Measurements from ENCODE around the gene MEF2D.

MEF2D gene

GRCh38 chr1:156500543-156500792 is at the start of gene MEF2D:
MEF2D (minus strand) TSS chr1:156500775; CDS start chr1:156483292, 17,483 bp downstream.
- peak within 1 kb of the TSS; percentile 98 for H3K4me3 ChIP-seq (ENCODE audit: low read depth, low read length)
- DNase-seq (ENCODE audit: low read depth): no peak
- TF ChIP-seq CTCF (conservative IDR thresholded peaks at IDR 0.05; ENCODE audit: low read depth, low read length): no peak

GRCh38 chr1:156550346-156550745 is 49.8 kb upstream of the MEF2D start:
- no peak for TF ChIP-seq CTCF (conservative IDR thresholded peaks at IDR 0.05; ENCODE audit: low read depth, low read length)
- DNase-seq (ENCODE audit: low read depth): no peak
- no peak overlapping the region for H3K4me3 ChIP-seq (ENCODE audit: low read depth, low read length)

GRCh38 chr1:156549831-156550230 is 49.3 kb upstream of the MEF2D start:
- DNase-seq (ENCODE audit: low read depth): no peak
- no peak overlapping the region for H3K4me3 ChIP-seq (ENCODE audit: low read depth, low read length)
- TF ChIP-seq CTCF (conservative IDR thresholded peaks at IDR 0.05; ENCODE audit: low read depth, low read length): no peak

- H3K4me3 ChIP-seq (ENCODE audit: low read depth, low read length): no peak overlapping the region
- DNase-seq (ENCODE audit: low read depth): no peak
- TF ChIP-seq CTCF (conservative IDR thresholded peaks at IDR 0.05; ENCODE audit: low read depth, low read length): no peak
Measured at GRCh38 chr1:156549390-156549789, 48.8 kb upstream of the MEF2D start.

- no peak for DNase-seq (ENCODE audit: low read depth)
- H3K4me3 ChIP-seq (ENCODE audit: low read depth, low read length): no peak overlapping the region
- no peak for TF ChIP-seq CTCF (conservative IDR thresholded peaks at IDR 0.05; ENCODE audit: low read depth, low read length)
Measured at GRCh38 chr1:156547982-156548381, 47.4 kb upstream of the MEF2D start.

GRCh38 chr1:156547434-156547833 is 46.9 kb upstream of the MEF2D start:
- no peak for TF ChIP-seq CTCF (conservative IDR thresholded peaks at IDR 0.05; ENCODE audit: low read depth, low read length)
- H3K4me3 ChIP-seq (ENCODE audit: low read depth, low read length): no peak overlapping the region
- no peak for DNase-seq (ENCODE audit: low read depth)

GRCh38 chr1:156546267-156546666 is 45.7 kb upstream of the MEF2D start:
- DNase-seq (ENCODE audit: low read depth): no peak
- no peak overlapping the region for H3K4me3 ChIP-seq (ENCODE audit: low read depth, low read length)
- no peak for TF ChIP-seq CTCF (conservative IDR thresholded peaks at IDR 0.05; ENCODE audit: low read depth, low read length)

Measured in choroid plexus epithelial cell (primary cell).